ENCODE data around the gene CCDC110.

GRCh38 chr4:185467101-185467500, 4.4 kb downstream of the CCDC110 start:
- no peak for TF ChIP-seq CTCF (IDR thresholded peaks at IDR 0.05)
- TF ChIP-seq POLR2A (IDR thresholded peaks at IDR 0.05) = no peak

All from heart left ventricle (tissue), 13 donors.